Adipose tissue (tissue), 3 donors: ENCODE results near the gene CDH12. TPM values are rescaled to one million over a fixed set of nuclear protein-coding genes. Genes with fewer than 3 reads are reported as not detected.
"Not testable (repeated sequence)": the region's sequence is repeated elsewhere in the genome, so short reads cannot be mapped to it uniquely, and the experiment has no call there.

Experiments
- H3K27ac ChIP-seq: one replicate; pipeline ENCODE4 v1.5.1; 2013; ENCODE audit warnings: low read depth, low read length
- WGBS, 3 donors: extraction: QIAGEN DNeasy Blood & Tissue Kit; methylation state at CpG; one replicate each; pipeline ENCODE4 v1.1.7; 2013; 5-methylcytosine and 5-hydroxymethylcytosine counted together
- polyA plus RNA-seq, 3 donors: library from polyadenylated mRNA; stranded (reverse); fragments of 200-250 nt; gene quantifications; one replicate each; pipeline ENCODE4 v1.2.3, GENCODE V29; 2013
- donor health status: healthy with polysubstance abuse.
- donor health status: Bipolar disorder and iron deficiency.
- donor health status: healthy.

CDH12 gene
- polyA plus RNA-seq, 3 donors = 0.01 TPM; not detected in 1

GRCh38 chr5:22780756-22781155, 72.4 kb downstream of the CDH12 start:
- no peak overlapping the region for H3K27ac ChIP-seq

DNA sequence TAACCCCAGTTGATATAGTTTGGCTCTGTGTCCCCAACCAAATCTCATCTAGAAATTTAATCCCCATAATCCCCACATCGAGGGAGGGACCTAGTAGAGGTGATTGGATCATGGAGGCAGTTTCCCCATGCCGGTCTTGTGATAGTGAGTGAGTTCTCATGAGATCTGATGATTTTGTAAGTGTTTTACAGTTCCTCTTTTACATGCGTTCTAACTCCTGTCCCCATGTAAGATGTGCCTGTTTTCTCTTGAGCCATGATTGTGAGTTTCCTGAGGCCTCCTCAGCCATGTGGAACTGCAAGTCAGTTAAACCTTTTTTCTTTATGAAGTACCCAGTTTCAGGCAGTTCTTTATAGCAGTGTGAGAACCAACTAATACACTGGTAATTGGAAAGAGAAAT, 73.6 kb downstream of the CDH12 start:
- 66 to 76% (median 66%) methylated on average over 3 of the region's 3 CpGs for WGBS, 3 donors
- H3K27ac ChIP-seq = no peak overlapping the region

DNA sequence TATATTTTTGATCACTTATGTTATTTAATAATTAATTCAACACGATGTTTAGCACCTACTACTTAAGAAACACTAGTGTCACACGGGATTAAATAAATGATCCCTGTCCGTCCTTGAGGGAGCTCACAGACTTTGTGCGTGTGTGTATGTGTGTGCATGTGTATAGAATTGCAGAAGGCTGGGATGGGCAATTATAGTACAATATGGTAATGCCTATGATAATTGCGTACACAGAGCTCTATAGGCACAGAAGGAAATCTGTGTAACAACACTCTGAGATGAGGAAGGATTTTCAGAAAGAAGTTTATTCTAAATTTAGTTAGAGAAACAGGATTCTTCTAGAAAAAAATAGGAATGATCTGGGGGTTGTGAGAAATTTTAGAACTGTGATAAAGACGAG, 76.9 kb downstream of the CDH12 start:
- no peak overlapping the region for H3K27ac ChIP-seq
- WGBS, 3 donors = 67 to 85% (median 76%) methylated on average over 6 of the region's 6 CpGs

GRCh38 chr5:22774214-22774613, 78.9 kb downstream of the CDH12 start:
- WGBS, 3 donors = 71 to 86% (median 83%) methylated on average over 1 of the region's 1 CpG
- H3K27ac ChIP-seq = not testable (repeated sequence)

DNA sequence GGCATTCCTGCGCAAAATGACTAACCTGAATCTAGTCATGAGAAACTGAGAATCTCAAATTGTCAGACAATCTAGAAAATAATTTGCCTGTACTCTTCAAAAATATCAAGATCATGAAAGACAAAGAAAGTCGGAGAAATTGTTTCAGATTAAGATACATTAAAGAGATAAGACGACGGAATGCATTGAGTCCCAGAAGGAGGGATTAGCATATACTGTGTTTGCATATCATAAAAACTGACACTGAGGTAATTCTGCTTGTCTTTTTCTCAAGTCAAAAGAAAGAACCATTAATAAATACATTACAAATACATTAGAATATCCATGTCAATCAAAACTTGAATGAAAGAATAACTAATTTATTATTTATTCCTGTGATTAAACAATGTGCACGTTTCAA, 88.4 kb downstream of the CDH12 start:
- H3K27ac ChIP-seq = no peak overlapping the region
- WGBS, 3 donors = 59 to 84% (median 79%) methylated on average over 5 of the region's 5 CpGs

- no peak overlapping the region for H3K27ac ChIP-seq
- WGBS, 3 donors = 37 to 85% (median 75%) methylated on average over 4 of the region's 4 CpGs
These were observed 95.4 kb downstream of the CDH12 start for GRCh38 chr5:22757776-22758175.

- H3K27ac ChIP-seq = no peak overlapping the region
- 68 to 80% (median 77%) methylated on average over 3 of the region's 3 CpGs for WGBS, 3 donors
These were observed 99.0 kb downstream of the CDH12 start for GRCh38 chr5:22754155-22754554.

GRCh38 chr5:22751536-22751935, 101.6 kb downstream of the CDH12 start:
- 69 to 78% (median 71%) methylated on average over 4 of the region's 4 CpGs for WGBS, 3 donors
- H3K27ac ChIP-seq = no peak overlapping the region

GRCh38 chr5:22736443-22737003, 116.6 kb downstream of the CDH12 start:
- WGBS, 3 donors = 51 to 67% (median 66%) methylated on average over 3 of the region's 3 CpGs
- no peak overlapping the region for H3K27ac ChIP-seq

DNA sequence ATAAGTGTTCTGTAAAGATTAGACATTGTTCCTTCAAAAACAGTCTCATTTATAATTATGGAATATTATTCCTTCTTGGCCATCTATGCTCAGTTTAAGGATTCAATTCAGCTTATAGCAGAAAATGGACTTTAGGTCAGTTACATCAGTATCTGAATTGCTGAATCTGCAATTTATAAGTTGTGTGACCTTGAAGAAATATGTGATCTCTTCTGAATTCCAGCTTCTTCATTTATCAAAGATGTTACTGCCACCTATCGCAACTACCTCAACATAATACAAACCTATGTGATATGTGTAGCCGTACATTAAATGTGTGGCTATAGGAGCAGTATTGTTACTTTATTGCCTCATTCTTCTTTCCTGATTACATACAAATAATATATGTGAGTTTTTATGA, 118.2 kb downstream of the CDH12 start:
- H3K27ac ChIP-seq = no peak overlapping the region
- 89 to 93% (median 90%) methylated on average over 2 of the region's 2 CpGs for WGBS, 3 donors

GRCh38 chr5:22728610-22729009, 124.5 kb downstream of the CDH12 start:
- 49 to 50% (median 50%) methylated on average over 4 of the region's 4 CpGs for WGBS, 3 donors
- no peak overlapping the region for H3K27ac ChIP-seq

DNA sequence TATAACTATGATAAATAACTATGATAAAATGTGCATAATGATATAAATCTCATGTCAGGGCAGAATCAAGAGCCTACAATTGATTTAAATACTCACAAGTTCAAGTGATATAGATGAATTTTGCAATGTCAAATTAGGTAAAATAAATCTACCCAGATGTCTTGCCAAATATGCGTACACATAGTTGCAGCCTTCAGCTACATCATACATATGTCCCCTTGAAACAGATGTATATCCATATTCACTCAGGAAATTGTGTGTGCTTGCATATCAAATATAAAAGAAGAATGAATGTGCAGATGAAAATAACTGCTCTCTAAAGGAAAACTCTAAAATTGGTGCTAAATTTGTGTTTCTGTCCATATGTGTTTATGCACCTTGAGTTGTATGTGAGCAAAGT, 130.7 kb downstream of the CDH12 start:
- 85 to 95% (median 93%) methylated on average over 1 of the region's 1 CpG for WGBS, 3 donors
- H3K27ac ChIP-seq = no peak overlapping the region

- 26 to 56% (median 56%) methylated on average over 1 of the region's 1 CpG for WGBS, 3 donors
- no peak overlapping the region for H3K27ac ChIP-seq
These were observed 131.1 kb downstream of the CDH12 start for GRCh38 chr5:22722056-22722455.

DNA sequence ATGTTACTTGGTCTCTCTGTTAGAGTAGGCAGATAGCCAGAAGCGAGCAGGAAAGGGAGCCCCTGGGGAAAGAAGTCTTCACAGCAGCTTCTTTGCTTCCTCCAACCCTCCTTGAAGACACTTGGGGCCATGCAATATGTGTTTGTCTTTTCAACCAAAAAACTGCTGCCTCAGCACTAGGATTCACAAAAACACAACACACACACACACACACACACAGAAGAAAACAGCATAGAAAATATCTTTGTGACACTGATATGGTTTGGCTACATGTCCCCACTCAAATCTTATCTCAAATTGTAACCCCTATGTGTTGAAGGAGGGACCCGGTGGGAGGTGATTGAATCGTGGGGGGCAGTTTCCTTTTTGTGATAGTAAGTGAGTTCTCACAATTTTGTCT, 133.3 kb downstream of the CDH12 start:
- H3K27ac ChIP-seq = no peak overlapping the region
- WGBS, 3 donors = 57 to 79% (median 78%) methylated on average over 3 of the region's 3 CpGs

DNA sequence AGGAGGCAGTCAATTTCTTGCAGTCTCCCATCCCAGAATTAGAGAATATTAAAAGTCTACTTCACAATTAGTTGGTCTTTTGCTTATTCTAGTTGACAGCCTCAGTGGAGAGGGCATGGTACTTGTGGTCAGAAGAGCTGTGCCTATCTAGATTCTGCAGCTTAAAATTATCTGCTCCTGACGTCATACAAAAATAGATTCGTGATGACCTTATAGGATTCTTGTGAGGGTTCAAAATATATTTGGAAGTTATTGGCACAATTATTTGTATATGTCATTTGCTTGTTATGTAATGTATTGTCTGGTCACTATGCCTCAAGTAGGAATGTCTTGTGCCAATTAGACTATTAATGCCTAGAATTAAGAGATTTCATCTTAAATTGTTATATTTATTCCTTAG, 142.5 kb downstream of the CDH12 start:
- 41 to 80% (median 78%) methylated on average over 2 of the region's 2 CpGs for WGBS, 3 donors
- H3K27ac ChIP-seq = no peak overlapping the region

DNA sequence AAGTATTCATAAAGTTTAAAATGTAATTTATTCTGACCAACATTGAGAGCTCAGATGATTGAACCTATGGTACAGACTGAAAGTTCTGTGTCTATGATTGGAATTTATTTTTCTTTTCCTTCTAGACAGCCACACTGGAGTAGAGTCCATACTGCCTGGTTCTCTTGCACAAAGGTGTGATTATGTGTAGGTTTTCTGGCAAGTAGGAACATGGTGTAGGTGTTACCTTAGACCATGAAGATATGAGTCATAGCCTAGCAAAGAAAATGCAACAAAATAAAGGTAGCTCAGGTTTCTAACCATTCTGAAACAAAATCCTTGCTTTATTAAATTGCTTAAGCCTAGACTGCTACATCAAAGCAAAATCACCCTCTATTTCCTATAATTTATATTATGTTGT, 143.4 kb downstream of the CDH12 start:
- H3K27ac ChIP-seq = no peak overlapping the region

- no peak overlapping the region for H3K27ac ChIP-seq
- 84 to 90% (median 86%) methylated on average over 9 of the region's 9 CpGs for WGBS, 3 donors
These were observed 144.3 kb downstream of the CDH12 start for GRCh38 chr5:22708770-22709328.

- H3K27ac ChIP-seq = no peak overlapping the region
- 66 to 85% (median 79%) methylated on average over 1 of the region's 1 CpG for WGBS, 3 donors
These were observed 146.2 kb downstream of the CDH12 start for GRCh38 chr5:22706901-22707300.

- 66 to 88% (median 86%) methylated on average over 5 of the region's 5 CpGs for WGBS, 3 donors
- H3K27ac ChIP-seq = no peak overlapping the region
These were observed 153.8 kb downstream of the CDH12 start for GRCh38 chr5:22699319-22699718.

GRCh38 chr5:22693121-22693520, 160.0 kb downstream of the CDH12 start:
- 58 to 90% (median 83%) methylated on average over 4 of the region's 4 CpGs for WGBS, 3 donors

GRCh38 chr5:22683050-22683449, 170.1 kb downstream of the CDH12 start:
- WGBS, 3 donors = 8 to 47% (median 44%) methylated on average over 2 of the region's 2 CpGs
- H3K27ac ChIP-seq = no peak overlapping the region

More at GRCh38 chr5:22693121-22693520, 160.0 kb downstream of the CDH12 start:
- no peak overlapping the region for H3K27ac ChIP-seq
